Subcutaneous adipose tissue (tissue), 4 donors: ENCODE results near the gene ECE2. TPM values are rescaled to one million over a fixed set of nuclear protein-coding genes. Genes with fewer than 3 reads are reported as not detected.

Experiments used
- CTCF ChIP-seq: fragments of 450-650 bp; IDR thresholded peaks from one replicate; pipeline ENCODE4 v1.5.1; 2016; ENCODE audit warnings: low read depth, mild to moderate bottlenecking, control low read depth, antibody characterized with exemption, moderate library complexity
- total RNA-seq, 4 donors: library from RNA; depleted of rRNA; stranded (reverse); fragments of >200 nt; gene quantifications; one replicate each; pipeline ENCODE4 v1.1.0, GENCODE V29; 2016

ECE2 gene
- total RNA-seq, 4 donors from 2014 or later: not detected

GRCh38 chr3:184320104-184320445 is 44.3 kb downstream of the ECE2 start:
- no peak for TF ChIP-seq CTCF

- TF ChIP-seq CTCF: no peak
These were observed 45.8 kb downstream of the ECE2 start for GRCh38 chr3:184321666-184322065.

- no peak for TF ChIP-seq CTCF
These were observed 47.1 kb downstream of the ECE2 start for GRCh38 chr3:184322731-184323487.

GRCh38 chr3:184323696-184324095 is 47.9 kb downstream of the ECE2 start:
- no peak for TF ChIP-seq CTCF

- TF ChIP-seq CTCF: no peak
These were observed 49.4 kb downstream of the ECE2 start for GRCh38 chr3:184325269-184325668.

- no peak for TF ChIP-seq CTCF
These were observed 50.0 kb downstream of the ECE2 start for GRCh38 chr3:184325715-184326369.

GRCh38 chr3:184327171-184327570 is 51.3 kb downstream of the ECE2 start:
- no peak for TF ChIP-seq CTCF
